H9 (cell line): Measurements from ENCODE around the gene YAE1. TPM values are rescaled to one million over a fixed set of nuclear protein-coding genes. Genes with fewer than 3 reads are reported as not detected.

Experiments
- DNase-seq: peaks from one replicate; pipeline ENCODE4 v3.0.0-alpha.2; 2017
- H2AFZ ChIP-seq: one replicate; pipeline ENCODE4 v1.6.1; 2013; ENCODE audit warnings: mild to moderate bottlenecking, low read length, control low read depth, moderate library complexity
- H2AK5ac ChIP-seq: 2 replicates; pipeline ENCODE4 v1.6.1; 2013; ENCODE audit warnings: low read length, control low read depth, mixed read lengths; ENCODE audit not compliant: insufficient read length
- H2BK120ac ChIP-seq: one replicate; pipeline ENCODE4 v1.6.1; 2013; ENCODE audit warnings: low read depth, mild to moderate bottlenecking, low read length, control low read depth, inconsistent platforms; ENCODE audit not compliant: poor library complexity, severe bottlenecking
- H2BK12ac ChIP-seq: 2 replicates; pipeline ENCODE4 v1.6.1; 2013; ENCODE audit warnings: low read length, control low read depth, mixed read lengths, low read depth; ENCODE audit not compliant: insufficient read length
- H2BK15ac ChIP-seq: 2 replicates; pipeline ENCODE4 v1.6.1; 2013; ENCODE audit warnings: low read depth, low read length, control low read depth
- H2BK20ac ChIP-seq: one replicate; pipeline ENCODE4 v1.6.1; 2013; ENCODE audit warnings: low read depth, mild to moderate bottlenecking, low read length, control low read depth, inconsistent platforms; ENCODE audit not compliant: poor library complexity, severe bottlenecking
- H2BK5ac ChIP-seq: 2 replicates; pipeline ENCODE4 v1.6.1; 2013; ENCODE audit warnings: low read length, control low read depth, mixed read lengths; ENCODE audit not compliant: insufficient read length
- H3K14ac ChIP-seq: 2 replicates; pipeline ENCODE4 v1.6.1; 2013; ENCODE audit warnings: low read length, control low read depth; ENCODE audit not compliant: insufficient read depth
- H3K18ac ChIP-seq: 2 replicates; pipeline ENCODE4 v1.6.1; 2013; ENCODE audit warnings: low read depth, mild to moderate bottlenecking, mixed read lengths, low read length, control low read depth; ENCODE audit not compliant: insufficient read length
- H3K23ac ChIP-seq: 2 replicates; pipeline ENCODE4 v1.6.1; 2013; ENCODE audit warnings: low read length, control low read depth, mixed read lengths, low read depth; ENCODE audit not compliant: insufficient read length
- H3K23me2 ChIP-seq: 2 replicates; pipeline ENCODE4 v1.6.1; 2013; ENCODE audit warnings: low read depth, mild to moderate bottlenecking, mixed read lengths, low read length, control low read depth; ENCODE audit not compliant: insufficient read length, poor library complexity, severe bottlenecking
- H3K27ac ChIP-seq: 2 replicates; pipeline ENCODE4 v1.5.1; 2013; ENCODE audit warnings: low read length, control low read depth, mixed read lengths, low read depth; ENCODE audit not compliant: insufficient read length
- H3K27me3 ChIP-seq: 2 replicates; pipeline ENCODE4 v1.6.1; 2013; ENCODE audit warnings: low read length, control low read depth, inconsistent platforms; ENCODE audit not compliant: insufficient read depth
- H3K4ac ChIP-seq: 2 replicates; pipeline ENCODE4 v1.6.1; 2013; ENCODE audit warnings: low read depth, mild to moderate bottlenecking, control low read depth, inconsistent platforms, low read length, moderate library complexity
- H3K4me1 ChIP-seq: 2 replicates; pipeline ENCODE4 v1.6.1; 2013; ENCODE audit warnings: low read length, control low read depth, inconsistent platforms; ENCODE audit not compliant: insufficient read depth
- H3K4me2 ChIP-seq: 2 replicates; pipeline ENCODE4 v1.6.1; 2013; ENCODE audit warnings: low read length, control low read depth, mixed read lengths; ENCODE audit not compliant: insufficient read length, insufficient read depth
- H3K56ac ChIP-seq: 2 replicates; pipeline ENCODE4 v1.6.1; 2013; ENCODE audit warnings: low read depth, mild to moderate bottlenecking, mixed read lengths, low read length, control low read depth; ENCODE audit not compliant: insufficient read length
- H3K79me1 ChIP-seq: 2 replicates; pipeline ENCODE4 v1.6.1; 2013; ENCODE audit warnings: low read depth, mild to moderate bottlenecking, moderate library complexity, low read length, control low read depth, inconsistent platforms; ENCODE audit not compliant: insufficient read depth, poor library complexity, severe bottlenecking
- H3K79me2 ChIP-seq: 2 replicates; pipeline ENCODE4 v1.6.1; 2013; ENCODE audit warnings: low read length, control low read depth, inconsistent platforms; ENCODE audit not compliant: insufficient read depth
- H3K9ac ChIP-seq: 2 replicates; pipeline ENCODE4 v1.6.1; 2013; ENCODE audit warnings: low read length, control low read depth, mixed read lengths; ENCODE audit not compliant: insufficient read length; ENCODE audit errors: extremely low read depth
- H3K9me3 ChIP-seq: one replicate; pipeline ENCODE4 v1.6.1; 2013; ENCODE audit warnings: low read depth, low read length, inconsistent platforms; ENCODE audit not compliant: control insufficient read depth
- H3T11ph ChIP-seq: one replicate; pipeline ENCODE4 v1.6.1; 2013; ENCODE audit warnings: mild to moderate bottlenecking, low read length, control low read depth, inconsistent platforms
- H4K20me1 ChIP-seq: one replicate; pipeline ENCODE4 v1.6.1; 2013; ENCODE audit not compliant: control insufficient read depth, insufficient read length, insufficient read depth
- H4K5ac ChIP-seq: 2 replicates; pipeline ENCODE4 v1.6.1; 2013; ENCODE audit warnings: low read depth, mild to moderate bottlenecking, mixed read lengths, low read length, control low read depth; ENCODE audit not compliant: insufficient read length
- H4K8ac ChIP-seq: replicated peaks from 2 replicates; pipeline ENCODE4 v1.6.1; 2013; ENCODE audit warnings: low read length, control low read depth, mixed read lengths, low read depth; ENCODE audit not compliant: insufficient read length
- H4K91ac ChIP-seq: 2 replicates; pipeline ENCODE4 v1.6.1; 2013; ENCODE audit warnings: low read depth, mild to moderate bottlenecking, moderate library complexity, mixed read lengths, low read length, control low read depth; ENCODE audit not compliant: insufficient read length
- H3K27ac Mint-ChIP-seq, 3 experiments: 2 replicates in 2 of 3; 3 replicates in 1 of 3; pipeline ENCODE4 v1.8.0; 2020 to 2021; ENCODE audit warnings: mixed read lengths in 3 of 3, mild to moderate bottlenecking in 1 of 3, moderate library complexity in 1 of 3
- H3K27me3 Mint-ChIP-seq: 2 replicates; pipeline ENCODE4 v1.8.0; 2021; ENCODE audit warnings: low read depth, mild to moderate bottlenecking, moderate library complexity, mixed read lengths
- H3K36me3 Mint-ChIP-seq, 3 experiments: 2 replicates in 2 of 3; 3 replicates in 1 of 3; pipeline ENCODE4 v1.8.0; 2020 to 2021; ENCODE audit warnings: low read depth in 3 of 3, mixed read lengths in 3 of 3; ENCODE audit not compliant: insufficient read depth in 1 of 3
- H3K4me1 Mint-ChIP-seq, 2 experiments: 2 replicates each; pipeline ENCODE4 v1.8.0; 2020; ENCODE audit warnings: mixed read lengths in 2 of 2
- H3K4me3 Mint-ChIP-seq, 2 experiments: 2 replicates in 1 of 2; 3 replicates in 1 of 2; pipeline ENCODE4 v1.8.0; 2020 to 2021; ENCODE audit warnings: mild to moderate bottlenecking in 2 of 2, mixed read lengths in 2 of 2, moderate library complexity in 1 of 2
- H3K9me3 Mint-ChIP-seq, 2 experiments: 2 replicates in 1 of 2; 3 replicates in 1 of 2; pipeline ENCODE4 v1.8.0; 2020; ENCODE audit warnings: mild to moderate bottlenecking in 2 of 2, mixed read lengths in 2 of 2, moderate library complexity in 1 of 2
- WGBS: extraction: QIAGEN DNeasy Blood & Tissue Kit; methylation state at CpG from one replicate; pipeline ENCODE4 v1.1.7; 2013; ENCODE audit warnings: missing lambda C conversion rate, low lambda C conversion rate, mixed read lengths; ENCODE audit not compliant: insufficient read length; ENCODE audit errors: extremely low coverage; 5-methylcytosine and 5-hydroxymethylcytosine counted together
- total RNA-seq: library from RNA; stranded (reverse); gene quantifications from 2 replicates; pipeline ENCODE4 v1.2.1, GENCODE V29; 2021
- TF ChIP-seq, protein P1 (sequence below): fragments of 200-600 bp; sonication (generic); conservative IDR thresholded peaks from 3 replicates; pipeline ENCODE4 v1.8.0; 2021; ENCODE audit warnings: antibody characterized with exemption, mild to moderate bottlenecking

The YAE1 gene
- total RNA-seq, 1 experiment from 2014 or later = 28.8 TPM

GRCh38 chr7:39547336-39547735, 18.9 kb upstream of the YAE1 start:
- Histone ChIP-seq H3K23me2 (no peaks in the 10 kb centered on the region), H2BK15ac (no peak overlapping the region), H3K27ac (no peak overlapping the region), H3K27me3 (no peaks in the 10 kb centered on the region), H3K4me1 (no peaks in the 10 kb centered on the region), H2BK120ac (no peak overlapping the region), H3K56ac (no peak overlapping the region), H4K91ac (no peak overlapping the region), H3K9ac (no peak overlapping the region), H3K79me2 (no peaks in the 10 kb centered on the region), H3K4ac (no peak overlapping the region), H2BK12ac (no peak overlapping the region), H3T11ph (no peak overlapping the region), H3K23ac (no peak overlapping the region), H3K14ac (no peak overlapping the region), H3K9me3 (peaks cover 6% of the 10 kb centered on the region), H2BK5ac (no peak overlapping the region), H3K79me1 (no peaks in the 10 kb centered on the region), H4K20me1 (no peaks in the 10 kb centered on the region), H3K18ac (no peak overlapping the region), H2AFZ (no peak overlapping the region), H2AK5ac (no peak overlapping the region), H4K5ac (no peak overlapping the region), H4K8ac (no peak overlapping the region), H2BK20ac (no peak overlapping the region), H3K4me2 (no peak overlapping the region)
- TF ChIP-seq, protein P1, sequence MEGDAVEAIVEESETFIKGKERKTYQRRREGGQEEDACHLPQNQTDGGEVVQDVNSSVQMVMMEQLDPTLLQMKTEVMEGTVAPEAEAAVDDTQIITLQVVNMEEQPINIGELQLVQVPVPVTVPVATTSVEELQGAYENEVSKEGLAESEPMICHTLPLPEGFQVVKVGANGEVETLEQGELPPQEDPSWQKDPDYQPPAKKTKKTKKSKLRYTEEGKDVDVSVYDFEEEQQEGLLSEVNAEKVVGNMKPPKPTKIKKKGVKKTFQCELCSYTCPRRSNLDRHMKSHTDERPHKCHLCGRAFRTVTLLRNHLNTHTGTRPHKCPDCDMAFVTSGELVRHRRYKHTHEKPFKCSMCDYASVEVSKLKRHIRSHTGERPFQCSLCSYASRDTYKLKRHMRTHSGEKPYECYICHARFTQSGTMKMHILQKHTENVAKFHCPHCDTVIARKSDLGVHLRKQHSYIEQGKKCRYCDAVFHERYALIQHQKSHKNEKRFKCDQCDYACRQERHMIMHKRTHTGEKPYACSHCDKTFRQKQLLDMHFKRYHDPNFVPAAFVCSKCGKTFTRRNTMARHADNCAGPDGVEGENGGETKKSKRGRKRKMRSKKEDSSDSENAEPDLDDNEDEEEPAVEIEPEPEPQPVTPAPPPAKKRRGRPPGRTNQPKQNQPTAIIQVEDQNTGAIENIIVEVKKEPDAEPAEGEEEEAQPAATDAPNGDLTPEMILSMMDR = no peak
- Mint-ChIP-seq H3K36me3 (peaks cover 7 to 16% (median 7%) of the 10 kb centered on the region in 3 experiments), H3K9me3 (peaks cover 16% of the 10 kb centered on the region in 2 experiments), H3K27me3 (peaks cover 4% of the 10 kb centered on the region; the same call in 1 of the 2 replicates), H3K4me1 (no peaks in the 10 kb centered on the region), H3K27ac (no peak overlapping the region), H3K4me3 (no peak overlapping the region)
- no CpG with 5 or more reads among the region's 2 CpGs for WGBS
- DNase-seq = no peak
